Measurements from ENCODE around the gene L1CAM.

The L1CAM gene

GRCh38 chrX:153882086-153882498 lies 3.9 kb downstream of the L1CAM start:
- peaks cover 30 to 32% of the 10 kb centered on the region in 2 donors for H3K4me1 Mint-ChIP-seq
- peaks cover 36 to 46% of the 10 kb centered on the region in 2 donors for H3K27me3 Mint-ChIP-seq
- no peak overlapping the region for H3K4me3 Mint-ChIP-seq
- no peaks in the 10 kb centered on the region for H3K36me3 Mint-ChIP-seq
- DNase-seq (no peak), ATAC-seq (replicated peaks) (no peak)
- no peaks in the 10 kb centered on the region for H3K9me3 Mint-ChIP-seq
- no peak overlapping the region for H3K27ac Mint-ChIP-seq

GRCh38 chrX:153881281-153881680 lies 4.7 kb downstream of the L1CAM start:
- Mint-ChIP-seq H3K9me3 (no peaks in the 10 kb centered on the region), H3K27ac (no peak overlapping the region), H3K4me1 (peaks cover 27 to 30% of the 10 kb centered on the region in 2 donors), H3K4me3 (no peak overlapping the region), H3K36me3 (peaks cover 0 to 2% of the 10 kb centered on the region in 2 donors), H3K27me3 (peaks cover 38 to 49% of the 10 kb centered on the region in 2 donors)
- DNase-seq (no peak), ATAC-seq (replicated peaks) (no peak)

GRCh38 chrX:153880440-153880815 lies 5.5 kb downstream of the L1CAM start:
- peaks cover 27 to 30% of the 10 kb centered on the region in 2 donors for H3K4me1 Mint-ChIP-seq
- H3K36me3 Mint-ChIP-seq = peaks cover 0 to 5% of the 10 kb centered on the region in 2 donors
- peaks cover 43 to 55% of the 10 kb centered on the region in 2 donors for H3K27me3 Mint-ChIP-seq
- ATAC-seq (replicated peaks) (no peak), DNase-seq (no peak)
- H3K9me3 Mint-ChIP-seq = peaks cover 0 to 3% of the 10 kb centered on the region in 2 donors
- H3K27ac Mint-ChIP-seq = no peak overlapping the region
- H3K4me3 Mint-ChIP-seq = no peak overlapping the region

- DNase-seq (no peak), ATAC-seq (replicated peaks) (no peak)
- Mint-ChIP-seq H3K4me3 (peak overlapping the region in 1 of 2 donors; percentile 66), H3K4me1 (peaks cover 22 to 27% of the 10 kb centered on the region in 2 donors), H3K9me3 (peaks cover 0 to 3% of the 10 kb centered on the region in 2 donors), H3K36me3 (peaks cover 0 to 5% of the 10 kb centered on the region in 2 donors), H3K27ac (no peak overlapping the region), H3K27me3 (peaks cover 48 to 60% of the 10 kb centered on the region in 2 donors)
Observed at GRCh38 chrX:153879741-153880439, 6.1 kb downstream of the L1CAM start.

- Mint-ChIP-seq H3K36me3 (peaks cover 0 to 5% of the 10 kb centered on the region in 2 donors), H3K4me1 (peaks cover 20 to 25% of the 10 kb centered on the region in 2 donors), H3K9me3 (peaks cover 0 to 3% of the 10 kb centered on the region in 2 donors), H3K4me3 (peak overlapping the region; percentile 59 to 66), H3K27me3 (peaks cover 54 to 63% of the 10 kb centered on the region in 2 donors), H3K27ac (no peak overlapping the region)
- ATAC-seq (replicated peaks) = peak; percentile 73 to 80
- no peak for DNase-seq
Observed at GRCh38 chrX:153878969-153879653, 6.9 kb downstream of the L1CAM start.

- Mint-ChIP-seq H3K27ac (no peak overlapping the region), H3K4me1 (peaks cover 20 to 25% of the 10 kb centered on the region in 2 donors)
- no peak for DNase-seq
Observed at GRCh38 chrX:153878345-153878744, 7.6 kb downstream of the L1CAM start.

GRCh38 chrX:153877571-153878261 lies 8.3 kb downstream of the L1CAM start:
- no peak overlapping the region for H3K4me3 Mint-ChIP-seq
- H3K27ac Mint-ChIP-seq = no peak overlapping the region
- peaks cover 60 to 66% of the 10 kb centered on the region in 2 donors for H3K27me3 Mint-ChIP-seq
- peaks cover 20 to 23% of the 10 kb centered on the region in 2 donors for H3K4me1 Mint-ChIP-seq
- DNase-seq (no peak), ATAC-seq (replicated peaks) (no peak)
- H3K9me3 Mint-ChIP-seq = peaks cover 0 to 3% of the 10 kb centered on the region in 2 donors
- H3K36me3 Mint-ChIP-seq = peaks cover 2 to 5% of the 10 kb centered on the region in 2 donors

More at GRCh38 chrX:153878345-153878744, 7.6 kb downstream of the L1CAM start:
- no peak for ATAC-seq (replicated peaks)
- Mint-ChIP-seq H3K4me3 (peak overlapping the region in 1 of 2 donors; percentile 9), H3K36me3 (peaks cover 0 to 5% of the 10 kb centered on the region in 2 donors), H3K27me3 (peaks cover 59 to 65% of the 10 kb centered on the region in 2 donors), H3K9me3 (peaks cover 0 to 3% of the 10 kb centered on the region in 2 donors)

GRCh38 chrX:153876112-153876491 lies 9.9 kb downstream of the L1CAM start:
- Mint-ChIP-seq H3K4me1 (peaks cover 20 to 25% of the 10 kb centered on the region in 2 donors), H3K36me3 (peaks cover 6 to 8% of the 10 kb centered on the region in 2 donors), H3K9me3 (peaks cover 0 to 3% of the 10 kb centered on the region in 2 donors), H3K4me3 (no peak overlapping the region), H3K27ac (peak overlapping the region; percentile 68), H3K27me3 (peaks cover 62 to 69% of the 10 kb centered on the region in 2 donors)
- DNase-seq (no peak), ATAC-seq (replicated peaks) (no peak)

GRCh38 chrX:153875391-153876111 lies 10.4 kb downstream of the L1CAM start:
- Mint-ChIP-seq H3K4me1 (peaks cover 20 to 25% of the 10 kb centered on the region in 2 donors), H3K4me3 (no peak overlapping the region), H3K9me3 (peaks cover 0 to 3% of the 10 kb centered on the region in 2 donors), H3K27ac (no peak overlapping the region), H3K27me3 (peaks cover 62 to 69% of the 10 kb centered on the region in 2 donors), H3K36me3 (peaks cover 6 to 8% of the 10 kb centered on the region in 2 donors)
- peak; percentile 38 to 53 for ATAC-seq (replicated peaks)
- DNase-seq = no peak

- Mint-ChIP-seq H3K27me3 (peaks cover 61 to 64% of the 10 kb centered on the region in 2 donors), H3K9me3 (peaks cover 0 to 3% of the 10 kb centered on the region in 2 donors), H3K36me3 (peaks cover 6 to 8% of the 10 kb centered on the region in 2 donors), H3K27ac (no peak overlapping the region), H3K4me3 (no peak overlapping the region), H3K4me1 (peaks cover 18 to 24% of the 10 kb centered on the region in 2 donors)
- no peak for ATAC-seq (replicated peaks)
- DNase-seq = no peak
Observed at GRCh38 chrX:153874366-153875125, 11.4 kb downstream of the L1CAM start.

GRCh38 chrX:153874085-153874365 lies 11.9 kb downstream of the L1CAM start:
- peaks cover 0 to 3% of the 10 kb centered on the region in 2 donors for H3K9me3 Mint-ChIP-seq
- no peak overlapping the region for H3K4me3 Mint-ChIP-seq
- peaks cover 8 to 9% of the 10 kb centered on the region in 2 donors for H3K36me3 Mint-ChIP-seq
- H3K4me1 Mint-ChIP-seq = peaks cover 13 to 19% of the 10 kb centered on the region in 2 donors
- peaks cover 56 to 63% of the 10 kb centered on the region in 2 donors for H3K27me3 Mint-ChIP-seq
- no peak for ATAC-seq (replicated peaks)
- no peak overlapping the region for H3K27ac Mint-ChIP-seq
- no peak for DNase-seq

GRCh38 chrX:153873282-153874084 lies 12.5 kb downstream of the L1CAM start:
- Mint-ChIP-seq H3K27me3 (peaks cover 50 to 60% of the 10 kb centered on the region in 2 donors), H3K27ac (no peak overlapping the region), H3K9me3 (peaks cover 0 to 3% of the 10 kb centered on the region in 2 donors), H3K4me1 (peaks cover 10 to 13% of the 10 kb centered on the region in 2 donors), H3K4me3 (no peak overlapping the region), H3K36me3 (peaks cover 8 to 9% of the 10 kb centered on the region in 2 donors)
- no peak for DNase-seq
- no peak for ATAC-seq (replicated peaks)
